HG03095 (cell line): ENCODE measurements around the gene RFX2.

Experiments used
- ATAC-seq: cut with Tn5 transposase; IDR thresholded peaks from one replicate; pipeline ENCODE4 v1.9.1; 2021; ENCODE audit warnings: moderate library complexity; ENCODE audit not compliant: unreplicated experiment

Gene RFX2

GRCh38 chr19:6105444-6105843 is 4.9 kb downstream of the RFX2 start:
- ATAC-seq: no peak

- ATAC-seq: no peak
Observed at GRCh38 chr19:6103894-6104293, 6.4 kb downstream of the RFX2 start.

- no peak for ATAC-seq
Observed at GRCh38 chr19:6103217-6103644, 7.1 kb downstream of the RFX2 start.

GRCh38 chr19:6101991-6102390 is 8.3 kb downstream of the RFX2 start:
- ATAC-seq: no peak

GRCh38 chr19:6101291-6101825 is 8.9 kb downstream of the RFX2 start:
- no peak for ATAC-seq

- ATAC-seq: no peak
Observed at GRCh38 chr19:6100284-6100915, 9.9 kb downstream of the RFX2 start.

GRCh38 chr19:6099599-6099998 is 10.7 kb downstream of the RFX2 start:
- no peak for ATAC-seq

- no peak for ATAC-seq
Observed at GRCh38 chr19:6099033-6099432, 11.3 kb downstream of the RFX2 start.

- no peak for ATAC-seq
Observed at GRCh38 chr19:6098574-6098973, 11.7 kb downstream of the RFX2 start.

GRCh38 chr19:6097911-6098310 is 12.4 kb downstream of the RFX2 start:
- ATAC-seq: no peak

- no peak for ATAC-seq
Observed at GRCh38 chr19:6095760-6096159, 14.5 kb downstream of the RFX2 start.

GRCh38 chr19:6092329-6093286 is 17.7 kb downstream of the RFX2 start:
- no peak for ATAC-seq

- no peak for ATAC-seq
Observed at GRCh38 chr19:6091771-6092291, 18.5 kb downstream of the RFX2 start.

GRCh38 chr19:6090634-6091033 is 19.7 kb downstream of the RFX2 start:
- ATAC-seq: no peak

GRCh38 chr19:6088602-6089049 is 21.7 kb downstream of the RFX2 start:
- no peak for ATAC-seq

GRCh38 chr19:6087074-6087571 is 23.2 kb downstream of the RFX2 start:
- no peak for ATAC-seq

- no peak for ATAC-seq
Observed at GRCh38 chr19:6086068-6086788, 24.1 kb downstream of the RFX2 start.

- no peak for ATAC-seq
Observed at GRCh38 chr19:6084821-6085220, 25.5 kb downstream of the RFX2 start.

- no peak for ATAC-seq
Observed at GRCh38 chr19:6079107-6079506, 31.2 kb downstream of the RFX2 start.

- no peak for ATAC-seq
Observed at GRCh38 chr19:6078068-6078467, 32.2 kb downstream of the RFX2 start.
